ENCODE results near the gene CPT1B. TPM values are rescaled to one million over a fixed set of nuclear protein-coding genes. Genes with fewer than 3 reads are reported as not detected.
"Not testable (repeated sequence)": the region's sequence is repeated elsewhere in the genome, so short reads cannot be mapped to it uniquely, and the experiment has no call there.

CPT1B gene
- total RNA-seq, 1 donor from 2014 or later: 5.2 TPM

DNA sequence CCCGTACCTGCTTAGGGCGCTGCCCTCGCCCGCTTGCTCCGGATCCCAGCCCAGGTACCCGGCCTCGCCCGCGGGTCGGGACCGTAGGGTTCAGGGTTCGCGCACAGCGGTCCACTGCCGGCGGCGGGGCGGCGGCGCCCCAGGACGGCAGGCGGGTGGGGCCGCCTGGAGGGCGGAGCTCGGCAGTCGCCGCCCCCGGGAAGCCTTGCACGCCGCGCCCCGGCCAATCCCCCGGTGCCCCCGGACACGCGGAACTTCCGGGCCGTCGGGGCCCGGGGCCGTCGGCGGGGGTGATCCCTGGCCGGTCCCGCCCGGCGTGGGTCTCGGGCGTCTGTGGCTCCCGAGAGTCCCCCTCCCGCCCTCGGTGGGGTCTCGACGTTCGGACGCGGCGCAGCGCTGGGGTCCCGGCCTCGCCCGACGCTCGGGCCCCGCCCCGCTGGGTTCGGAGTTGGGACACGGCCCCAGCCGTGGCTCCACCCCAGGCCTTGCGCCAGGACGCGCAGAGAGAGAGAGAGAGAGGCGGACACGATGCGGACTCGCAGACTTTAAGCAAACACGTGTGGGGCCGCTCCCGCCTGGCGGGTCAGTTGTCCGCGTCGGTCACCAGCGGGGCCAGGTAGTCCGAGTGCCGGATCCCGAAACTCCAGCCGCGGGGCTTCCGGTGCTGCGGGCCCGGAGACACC, 48.2 kb downstream of the CPT1B start, which contains the start of gene TYMP:
Gene TYMP, minus strand, starts transcription at position 116 of the 683 bp plus-strand sequence. CDS start 303 bp downstream, outside the sequence.
- peak; percentile 66 to 70 for DNase-seq (ENCODE audit: low read depth in 2 of 2)

DNA sequence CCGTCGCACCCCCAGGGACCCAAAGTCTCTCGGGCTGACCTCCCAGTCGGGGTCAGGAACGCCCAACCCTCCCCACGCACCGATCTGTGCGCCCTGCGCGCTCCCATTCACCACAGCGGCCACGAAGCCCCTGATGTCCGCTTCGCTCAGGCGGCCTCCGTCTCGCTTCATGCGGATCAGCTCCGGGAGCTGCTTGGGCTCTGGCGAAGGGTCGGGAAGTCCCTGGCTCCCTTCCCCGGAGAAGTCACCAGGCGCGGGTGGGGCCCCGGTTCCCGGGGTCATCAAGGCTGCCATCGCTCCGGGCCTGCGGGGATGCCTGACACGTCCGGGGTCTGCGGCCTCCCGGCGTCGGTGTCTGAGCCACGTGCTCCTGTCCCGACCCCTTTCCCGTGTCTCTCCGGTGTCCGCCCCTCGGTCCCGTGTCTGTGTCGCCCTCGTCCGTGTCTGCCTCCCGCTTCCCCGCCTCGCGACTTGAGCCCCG, 48.8 kb downstream of the CPT1B start:
- DNase-seq (ENCODE audit: low read depth in 2 of 2): no peak

DNA sequence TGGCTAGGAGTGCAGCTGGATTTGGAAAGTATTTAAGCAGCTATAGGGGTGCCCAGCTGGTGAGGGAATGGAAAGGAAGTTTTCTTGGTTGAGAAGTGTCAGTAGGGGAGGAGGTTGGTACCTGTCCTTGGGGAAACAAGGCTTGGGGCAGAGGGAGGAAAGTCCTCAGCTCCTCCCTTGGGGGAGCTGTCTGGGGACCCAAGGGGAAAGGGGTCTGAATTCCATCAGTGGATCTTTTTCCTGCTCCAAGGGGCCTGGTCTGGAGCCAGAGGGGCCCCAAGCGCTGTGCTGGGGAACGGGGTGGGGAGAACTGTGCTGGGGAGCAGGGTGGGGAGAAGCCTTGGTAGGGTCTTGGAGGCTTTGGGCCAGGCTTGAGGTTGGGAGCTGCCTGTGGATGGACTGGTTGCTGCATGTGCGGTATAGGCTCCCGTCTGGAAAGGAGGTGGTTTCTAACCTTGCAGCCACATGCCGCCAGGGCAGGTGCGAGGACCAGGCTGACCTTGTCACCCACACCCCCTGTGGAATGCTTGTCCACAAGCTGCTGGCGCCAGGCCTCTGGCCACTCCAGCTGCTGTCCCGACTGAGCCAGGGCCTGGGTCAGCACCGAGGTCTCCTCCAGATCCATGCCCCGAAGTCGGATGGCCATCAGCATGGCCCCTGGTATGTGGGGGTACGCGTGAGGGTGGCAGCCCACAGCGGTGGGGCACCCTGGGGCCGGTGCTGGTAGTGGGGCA, 49.4 kb downstream of the CPT1B start:
- DNase-seq (ENCODE audit: low read depth in 2 of 2): no peak

DNA sequence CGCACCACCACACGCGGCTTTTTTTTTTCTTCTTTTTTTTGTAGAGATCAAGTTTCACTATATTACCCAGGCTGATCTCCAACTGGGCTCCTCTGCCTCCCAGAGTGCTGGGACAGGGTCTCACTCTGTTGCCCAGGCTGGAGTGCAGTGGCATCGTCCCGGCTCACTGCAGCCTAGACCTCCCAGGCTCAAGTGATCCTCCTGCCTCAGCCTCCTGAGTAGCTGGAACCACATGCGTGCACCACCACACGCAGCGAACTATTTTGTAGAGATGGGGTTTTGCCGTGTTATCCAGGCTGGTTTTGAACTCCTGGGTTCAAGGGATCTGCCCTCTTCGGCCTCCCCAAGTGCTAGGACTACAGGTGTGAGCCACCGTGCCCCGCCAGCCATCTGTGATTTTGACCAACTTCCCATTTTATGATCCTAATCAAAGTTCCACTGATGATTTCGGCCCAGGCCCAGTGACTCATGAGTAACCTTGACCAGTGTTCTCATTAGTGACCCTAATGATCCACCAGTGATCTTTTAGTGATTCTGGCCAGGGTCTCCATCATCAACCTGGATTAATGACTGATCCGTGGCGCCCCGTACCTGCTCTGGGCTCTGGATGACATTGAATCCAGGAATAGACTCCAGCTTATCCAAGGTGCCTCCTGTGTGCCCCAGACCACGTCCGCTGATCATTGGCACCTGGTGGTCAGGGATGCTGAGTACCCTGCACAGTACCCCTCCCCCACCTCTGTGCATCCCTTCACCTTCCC, 50.1 kb downstream of the CPT1B start:
- no peak for DNase-seq (ENCODE audit: low read depth in 2 of 2)

DNA sequence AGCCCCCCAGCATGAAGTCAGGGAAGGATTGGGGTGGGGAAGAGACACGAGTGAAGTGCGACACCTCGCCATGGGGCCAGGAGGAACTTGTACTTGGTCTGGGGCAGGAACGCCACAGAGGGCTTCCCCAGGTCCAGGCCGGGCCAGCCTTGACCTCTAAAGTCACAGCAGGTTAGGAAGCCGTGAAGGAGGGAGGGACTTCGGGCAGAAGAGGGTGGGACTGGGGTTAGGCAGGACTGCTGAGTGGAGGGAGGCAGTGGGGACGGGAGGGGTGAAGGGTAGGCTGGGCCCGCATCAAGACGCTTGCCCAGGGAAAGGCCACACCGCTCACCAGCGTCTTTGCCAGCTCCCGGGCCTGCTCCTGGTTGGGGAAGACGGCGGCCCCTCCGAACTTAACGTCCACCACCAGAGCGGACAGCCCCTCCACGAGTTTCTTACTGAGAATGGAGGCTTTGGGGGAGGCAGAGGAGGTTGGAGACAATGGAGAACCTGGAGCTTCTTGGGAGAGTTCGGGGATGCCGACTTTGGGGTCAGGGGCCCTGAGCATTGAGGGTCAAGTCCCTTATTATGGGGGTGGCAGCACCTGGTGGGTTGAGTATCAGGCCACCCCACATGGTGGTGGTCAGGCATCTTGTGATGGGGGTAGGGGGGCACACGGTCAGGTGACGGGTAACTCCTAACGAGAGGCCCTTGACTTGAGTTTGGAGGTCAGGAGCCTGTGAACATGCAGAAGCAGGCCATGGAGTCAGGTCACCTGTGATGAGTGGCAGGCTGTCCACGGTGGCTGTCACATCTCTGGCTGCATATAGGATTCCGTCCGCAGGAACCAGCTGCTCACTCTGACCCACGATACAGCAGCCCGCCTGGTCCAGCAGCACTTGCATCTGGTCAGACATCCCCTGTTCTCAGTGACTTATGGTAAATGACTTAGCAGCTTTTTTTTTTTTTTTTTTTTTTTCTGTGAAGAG, 51.1 kb downstream of the CPT1B start:
- DNase-seq (ENCODE audit: low read depth in 2 of 2): no peak

DNA sequence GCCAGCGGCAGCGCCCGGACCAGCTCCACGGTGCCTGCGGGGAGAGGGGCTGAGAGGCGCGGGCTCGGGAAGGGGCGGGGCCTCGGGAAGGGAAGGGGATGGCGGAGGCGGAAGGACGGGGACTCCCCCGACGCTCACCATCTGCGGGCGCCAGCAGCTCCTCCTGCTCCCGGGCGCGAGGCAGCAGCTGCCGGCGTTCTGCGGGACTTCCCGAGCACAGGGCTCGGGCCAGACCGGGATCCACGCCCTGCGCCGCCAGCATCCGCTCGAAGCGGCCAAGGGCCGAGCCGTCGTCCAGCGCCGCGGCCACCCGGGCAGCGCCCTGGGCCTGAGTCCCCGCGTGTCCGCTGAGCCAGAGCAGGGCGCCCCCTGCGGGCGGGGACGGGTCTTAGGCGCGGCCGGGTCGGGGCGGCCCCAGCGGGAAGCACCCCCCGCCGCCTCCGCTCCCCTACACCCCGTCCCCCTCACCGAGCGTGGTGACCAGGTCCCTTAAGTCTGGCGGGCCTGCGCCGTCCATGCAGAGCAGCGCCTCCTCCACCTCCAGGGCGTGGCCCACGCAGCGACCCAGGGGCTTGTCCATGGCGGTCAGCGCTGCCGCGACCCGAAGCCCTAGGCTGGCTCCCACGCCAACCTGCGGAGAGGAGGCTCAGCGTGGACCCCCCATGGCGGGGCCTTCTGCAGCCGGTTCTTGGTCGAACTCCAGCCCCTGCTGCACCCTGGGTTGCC, 52.0 kb downstream of the CPT1B start:
- peak; percentile 81 to 85 for DNase-seq (ENCODE audit: low read depth in 2 of 2)

DNA sequence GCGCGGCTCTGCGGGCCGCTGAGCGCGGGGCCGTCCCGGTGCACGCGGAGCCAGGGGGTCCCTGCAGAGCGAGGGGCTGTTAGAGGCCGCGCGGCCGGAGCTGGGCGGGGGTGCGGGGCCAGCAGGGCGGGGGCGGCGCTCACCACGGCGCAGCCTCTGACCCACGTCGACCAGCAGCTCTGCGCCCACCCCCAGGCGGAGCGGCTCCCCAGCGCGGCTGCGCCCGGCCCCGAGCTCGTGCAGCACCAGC, 52.4 kb downstream of the CPT1B start:
- DNase-seq (ENCODE audit: low read depth in 2 of 2): no peak

DNA sequence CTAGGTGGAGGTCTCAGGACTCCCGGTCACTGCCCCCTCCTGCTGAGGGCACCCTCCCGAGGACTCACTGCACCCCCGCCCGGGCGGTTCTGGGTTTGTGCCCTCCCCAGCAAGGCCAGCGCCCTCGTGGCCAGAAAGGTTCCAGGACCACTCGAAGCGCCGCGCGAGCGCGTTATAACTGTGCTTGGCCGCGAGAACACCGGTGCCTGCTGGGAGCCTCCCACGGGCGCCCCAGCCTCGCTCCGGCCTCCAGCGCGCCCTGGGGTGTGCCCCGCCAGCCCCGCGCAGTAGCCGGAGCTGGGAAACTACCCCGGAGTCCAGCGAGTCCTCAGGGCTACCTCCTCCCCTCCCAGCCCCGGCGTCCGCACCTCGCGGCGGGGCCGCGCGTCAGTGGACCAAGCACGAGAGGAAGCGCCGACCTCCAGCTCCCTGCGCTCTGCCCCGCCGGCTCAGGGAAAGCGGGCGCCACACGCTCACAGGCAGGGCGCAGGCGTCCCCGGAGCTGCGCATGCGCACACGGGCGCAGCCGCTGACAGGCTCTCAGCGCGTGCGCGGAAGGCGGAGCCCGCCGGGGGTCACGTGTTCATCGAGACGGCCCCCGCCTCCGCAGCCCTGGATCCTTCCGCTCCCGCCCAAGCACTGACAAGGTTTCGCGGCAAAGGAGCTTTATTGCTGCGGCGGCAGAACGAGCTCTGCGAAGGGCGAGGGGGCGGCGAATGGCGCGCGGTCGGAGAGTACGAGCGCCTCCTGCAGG, 52.9 kb downstream of the CPT1B start, which contains the start of gene SCO2:
Gene SCO2, minus strand, starts transcription at position 495 of the 754 bp plus-strand sequence. CDS start 1,187 bp downstream, outside the sequence.
- DNase-seq (ENCODE audit: low read depth in 2 of 2): peak; percentile 98 to 99

DNA sequence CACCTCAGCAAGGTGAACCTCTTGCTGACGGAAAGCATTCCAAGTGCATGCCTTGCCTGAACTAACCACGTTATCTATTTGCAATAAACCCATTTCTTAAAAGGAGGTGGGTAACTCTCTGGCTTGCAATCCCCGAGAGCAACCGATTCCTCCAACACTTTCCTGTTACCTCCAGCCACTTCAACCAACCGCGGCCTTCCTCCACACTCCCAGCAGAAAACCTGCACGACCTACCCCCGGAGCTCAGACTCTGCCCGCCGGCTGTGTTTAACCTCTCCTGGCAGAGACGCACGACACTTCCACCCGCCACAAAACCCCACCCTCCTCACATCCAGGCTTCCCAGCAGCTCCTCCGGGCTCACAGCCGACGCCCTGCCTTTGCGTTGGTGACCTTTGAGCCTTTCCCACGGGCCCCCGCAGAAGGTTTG, 53.5 kb downstream of the CPT1B start:
- peak in 1 of 2 donors; percentile 35 for DNase-seq (ENCODE audit: low read depth in 2 of 2)

DNA sequence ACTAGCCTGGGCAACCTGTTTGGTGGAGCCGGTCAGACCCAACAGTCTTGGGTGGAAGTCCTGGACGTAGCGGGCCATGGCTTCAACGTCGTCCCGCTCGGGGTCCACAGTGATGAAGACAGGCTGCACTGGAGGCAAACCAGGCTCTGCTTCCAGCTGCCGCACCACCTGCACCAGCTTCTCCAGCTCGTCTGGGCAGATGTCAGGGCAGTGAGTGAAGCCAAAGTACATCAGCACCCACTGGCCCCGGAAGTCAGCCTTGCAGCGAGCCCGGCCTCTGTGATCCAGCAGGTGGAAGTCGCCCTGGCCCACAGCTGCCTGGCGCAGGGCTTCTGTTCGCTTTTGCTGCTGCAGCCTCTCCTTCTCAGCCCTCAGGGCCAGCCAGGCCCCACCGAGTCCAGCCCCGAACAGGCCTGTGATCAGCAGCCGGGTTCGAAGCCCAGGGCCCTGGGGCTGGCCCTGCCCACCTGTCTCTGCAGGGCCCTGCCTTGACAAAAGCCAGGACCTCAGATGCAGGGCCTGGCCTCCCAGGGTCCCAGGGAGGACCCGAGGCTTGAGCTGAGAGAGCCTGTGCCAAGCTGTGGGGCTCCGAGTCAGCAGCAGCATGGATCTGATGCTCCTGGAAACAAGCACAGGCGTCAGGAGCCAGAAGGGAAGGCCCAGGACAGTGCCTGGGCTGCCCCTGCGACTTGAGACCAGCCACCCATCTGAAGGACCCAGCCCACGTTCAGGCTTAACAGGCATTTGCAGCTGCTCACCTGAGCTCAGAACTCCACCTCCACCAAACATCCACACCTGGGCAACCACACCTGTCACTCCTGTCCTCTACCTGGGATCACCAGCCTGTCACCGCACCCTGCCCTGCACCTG, 54.2 kb downstream of the CPT1B start:
- no peak for DNase-seq (ENCODE audit: low read depth in 2 of 2)

DNA sequence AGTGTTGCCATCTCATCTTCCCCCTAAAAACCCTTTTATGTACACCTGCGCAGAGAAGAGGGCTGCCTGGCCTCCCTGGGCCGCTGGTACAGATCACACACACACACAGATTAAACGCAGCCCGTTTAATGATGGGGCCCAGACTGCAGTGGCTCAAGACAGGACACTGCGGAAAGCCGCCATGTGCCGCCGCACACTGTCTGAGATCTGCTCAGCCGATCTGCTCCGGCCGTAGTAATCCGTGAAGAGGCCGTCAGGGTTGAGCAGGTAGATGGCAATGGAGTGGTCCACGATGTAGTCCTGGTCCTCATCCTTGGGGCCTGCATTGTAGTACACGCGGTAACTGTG, 54.8 kb downstream of the CPT1B start:
- no peak for DNase-seq (ENCODE audit: low read depth in 2 of 2)

DNA sequence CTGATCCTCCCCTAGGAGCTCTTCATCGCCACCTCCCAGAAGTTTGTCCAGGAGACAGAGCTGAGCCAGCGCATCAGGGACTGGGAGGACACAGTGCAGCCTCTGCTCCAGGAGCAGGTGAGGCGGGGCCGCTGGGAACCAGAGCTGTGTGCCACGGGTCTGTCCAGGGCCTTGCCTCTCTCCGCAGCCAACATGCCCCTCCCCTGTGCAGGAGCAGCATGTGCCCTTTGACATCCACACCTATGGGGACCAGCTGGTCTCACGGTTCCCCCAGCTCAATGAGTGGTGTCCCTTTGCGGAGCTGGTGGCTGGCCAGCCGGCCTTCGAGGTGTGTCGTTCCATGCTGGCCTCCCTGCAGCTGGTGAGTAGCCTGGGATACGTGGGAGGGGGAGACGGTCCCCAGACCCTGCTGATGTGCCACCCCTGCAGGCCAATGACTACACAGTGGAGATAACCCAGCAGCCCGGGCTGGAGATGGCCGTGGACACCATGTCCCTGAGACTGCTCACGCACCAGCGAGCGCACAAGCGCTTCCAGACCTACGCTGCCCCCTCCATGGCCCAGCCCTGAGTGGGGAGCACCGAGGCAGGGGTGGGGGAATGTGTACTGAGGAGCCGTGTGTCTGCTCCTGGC, 55.3 kb downstream of the CPT1B start:
- no peak for DNase-seq (ENCODE audit: low read depth in 2 of 2)

DNA sequence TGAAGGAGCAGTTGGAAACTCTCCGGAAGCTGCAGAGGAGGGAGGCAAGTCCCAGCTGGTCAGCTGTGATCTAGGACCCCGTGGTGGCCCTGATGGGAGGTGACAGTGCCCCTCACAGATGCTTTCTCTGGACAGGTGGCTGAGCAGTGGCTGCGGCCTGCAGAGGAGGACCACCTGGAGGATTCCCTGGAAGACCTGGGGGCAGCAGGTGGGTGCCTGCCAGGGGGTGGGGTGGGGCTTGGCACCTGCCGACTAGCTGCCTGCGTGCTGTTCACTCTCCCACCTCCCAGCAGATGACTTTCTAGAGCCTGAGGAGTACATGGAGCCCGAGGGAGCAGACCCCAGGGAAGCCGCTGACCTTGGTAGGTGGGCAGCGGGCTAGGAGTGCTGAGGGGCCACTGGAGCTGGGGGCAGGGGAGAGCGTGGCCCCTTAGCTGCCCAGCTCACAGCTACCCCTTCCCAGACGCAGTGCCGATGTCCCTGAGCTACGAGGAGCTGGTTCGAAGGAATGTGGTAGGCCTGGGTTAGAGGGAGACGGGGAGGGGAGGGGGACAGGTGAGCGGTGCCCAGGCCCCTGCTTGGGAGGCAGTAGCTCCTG, 55.9 kb downstream of the CPT1B start:
- DNase-seq (ENCODE audit: low read depth in 2 of 2): no peak

DNA sequence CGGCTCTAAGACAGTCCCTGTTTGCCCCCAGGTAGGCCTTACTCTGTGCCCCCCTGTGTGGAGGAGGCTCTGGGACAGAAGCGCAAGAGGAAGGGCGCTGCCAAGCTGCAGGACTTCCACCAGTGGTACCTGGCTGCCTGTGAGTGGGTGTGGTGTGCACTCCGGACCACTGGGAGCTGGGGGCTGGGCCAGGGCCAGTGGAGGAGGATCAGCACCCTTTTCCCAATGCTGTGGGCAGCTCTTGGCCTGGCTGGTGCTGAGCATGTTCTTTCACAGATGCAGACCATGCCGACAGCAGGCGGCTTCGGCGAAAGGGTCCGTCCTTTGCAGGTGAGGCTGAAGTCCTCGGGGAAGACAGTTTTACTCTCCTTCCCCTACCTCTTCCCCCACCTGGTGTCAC, 56.5 kb downstream of the CPT1B start:
- no peak for DNase-seq (ENCODE audit: low read depth in 2 of 2)

DNA sequence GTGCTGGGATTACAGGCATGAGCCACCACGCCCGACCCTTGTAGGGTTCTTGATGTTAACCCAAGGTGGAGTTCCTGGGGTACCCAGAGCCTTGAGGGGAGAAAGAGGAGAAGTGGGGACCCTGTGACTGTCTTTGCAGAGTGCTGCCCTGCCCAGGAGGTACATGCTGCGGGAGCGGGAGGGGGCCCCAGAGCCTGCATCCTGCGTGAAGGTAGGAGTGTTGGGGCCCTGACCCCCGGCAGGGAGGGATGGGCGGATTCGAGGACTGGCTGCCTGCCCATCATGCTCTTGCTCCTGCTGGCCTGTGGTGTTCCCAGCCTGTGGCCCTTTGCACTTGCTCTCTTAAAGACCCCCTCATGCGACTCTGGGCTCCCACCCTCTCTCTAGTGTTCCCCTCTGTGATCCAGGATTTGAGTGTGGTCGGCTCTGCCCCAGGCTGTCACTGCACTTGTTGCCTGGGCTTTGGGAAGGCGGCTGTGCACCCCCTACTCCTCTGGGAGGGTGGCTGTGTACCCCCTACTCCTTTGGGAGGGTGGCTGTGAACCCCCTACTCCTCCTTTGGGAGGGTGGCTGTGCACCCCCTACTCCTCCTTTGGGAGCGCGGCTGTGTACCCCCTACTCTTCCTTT, 57.3 kb downstream of the CPT1B start:
- no peak for DNase-seq (ENCODE audit: low read depth in 2 of 2)

DNA sequence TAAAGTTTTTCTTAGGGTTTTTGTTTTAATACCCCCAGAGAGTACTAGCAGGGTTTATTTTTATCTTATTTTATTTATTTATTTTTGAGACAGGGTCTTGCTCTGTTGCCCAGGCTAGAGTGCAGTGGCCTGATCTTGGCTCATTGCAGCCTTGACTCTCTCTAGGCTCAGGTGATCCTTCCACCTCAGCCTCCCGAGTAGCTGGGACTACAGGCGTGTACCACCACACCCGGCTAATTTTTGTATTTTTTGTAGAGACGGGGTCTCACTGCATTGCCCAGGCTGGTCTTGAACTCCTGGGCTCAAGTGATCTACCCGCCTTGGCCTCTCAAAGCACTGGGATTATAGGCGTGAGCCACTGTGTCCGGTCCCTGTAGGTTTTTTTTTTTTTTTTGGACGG, 58.0 kb downstream of the CPT1B start:
- not testable (repeated sequence) for DNase-seq (ENCODE audit: low read depth in 2 of 2)

DNA sequence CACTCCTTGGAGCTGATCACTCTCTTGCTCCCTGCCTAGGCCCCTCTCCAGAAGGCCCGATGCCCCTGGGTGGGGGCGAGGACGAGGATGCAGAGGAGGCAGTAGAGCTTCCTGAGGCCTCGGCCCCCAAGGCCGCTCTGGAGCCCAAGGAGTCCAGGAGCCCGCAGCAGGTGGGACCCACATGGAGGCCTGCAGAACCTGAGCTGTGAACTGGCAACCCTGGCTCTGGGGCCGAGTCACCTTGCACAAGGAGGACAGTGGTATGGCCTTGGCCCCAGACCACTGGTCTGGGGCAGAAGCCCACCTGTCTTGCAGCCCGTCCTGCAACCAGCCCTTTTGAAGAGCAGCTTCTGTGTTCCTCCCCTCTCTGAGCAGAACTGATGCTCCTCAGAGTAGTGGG, 59.1 kb downstream of the CPT1B start:
- no peak for DNase-seq (ENCODE audit: low read depth in 2 of 2)

Data from lung microvascular endothelial cell (primary cell).